ENCODE measurements around the gene HOXC12. TPM values are rescaled to one million over a fixed set of nuclear protein-coding genes. Genes with fewer than 3 reads are reported as not detected.

HOXC12 gene
- total RNA-seq, 2 experiments from 2014 or later, result not detected

DNA sequence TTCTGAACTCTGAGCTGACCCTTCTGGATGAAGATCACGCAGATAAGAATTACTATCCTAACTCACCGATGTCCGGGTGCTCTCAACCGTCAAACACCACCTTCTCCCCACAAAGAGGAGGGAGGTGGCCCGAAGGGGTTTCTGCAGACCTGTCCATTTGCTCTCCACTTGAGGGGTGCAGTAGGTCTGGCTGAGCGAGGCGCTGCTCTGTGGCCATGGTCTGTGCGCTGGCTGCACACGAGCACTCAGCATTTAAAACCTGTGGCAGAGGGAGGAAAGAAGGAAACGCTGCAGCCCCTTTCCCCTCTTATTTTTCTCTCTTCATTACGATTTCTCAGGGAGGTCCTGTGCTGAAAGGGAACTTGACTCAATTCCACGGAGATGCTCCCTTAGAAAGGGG, 17.6 kb upstream of the HOXC12 start:
- ChIA-PET CTCF (no interaction called here), POLR2A (no interaction called here)
- DNase-seq, result no peak
- H3K27ac Mint-ChIP-seq, result no peak overlapping the region
- no peaks in the 10 kb centered on the region for H3K4me1 Mint-ChIP-seq
- no peaks in the 10 kb centered on the region for H3K36me3 Mint-ChIP-seq (ENCODE audit: low read depth)
- no peak overlapping the region for H3K4me3 Mint-ChIP-seq
- no peaks in the 10 kb centered on the region for H3K9me3 Mint-ChIP-seq
- H3K27me3 Mint-ChIP-seq, result peaks cover 92% of the 10 kb centered on the region

DNA sequence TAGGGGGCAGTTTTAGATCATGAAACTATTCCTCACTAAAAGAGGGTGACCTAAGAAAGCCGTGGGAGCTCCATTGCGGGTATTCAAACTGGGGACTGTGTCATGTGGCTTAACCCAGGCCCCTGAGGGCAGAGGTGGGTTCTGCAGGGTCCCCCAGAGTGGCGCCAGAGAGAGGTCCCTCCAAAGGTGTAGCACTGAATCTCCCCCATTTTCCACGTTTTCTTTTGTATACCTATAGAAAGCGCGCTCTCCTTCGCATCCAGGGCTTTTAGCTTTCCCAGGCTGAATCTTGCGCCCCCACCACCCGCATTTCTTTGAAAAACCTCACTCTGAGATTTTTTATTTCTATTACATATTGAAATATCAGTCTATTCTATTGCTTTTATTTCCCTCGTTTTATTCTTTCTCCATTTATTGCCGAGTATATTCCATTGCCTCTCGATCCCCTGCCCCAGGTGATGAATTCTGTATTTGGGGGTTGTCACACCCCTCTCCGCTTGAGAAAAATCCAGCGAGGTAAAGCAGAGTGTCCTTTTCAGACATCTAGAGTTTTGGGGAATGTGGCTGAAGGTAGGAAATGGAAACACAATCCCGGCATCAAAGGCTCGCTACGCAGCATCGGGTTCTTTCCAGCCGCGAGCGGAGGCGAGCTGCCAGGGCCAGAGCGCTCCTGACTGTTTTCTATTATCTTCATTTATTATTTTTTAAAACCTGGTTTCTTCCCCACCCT, 16.9 kb upstream of the HOXC12 start:
- H3K27ac Mint-ChIP-seq, result no peak overlapping the region
- POLR2A ChIA-PET, result no interaction called here
- H3K9me3 Mint-ChIP-seq, result no peaks in the 10 kb centered on the region
- peaks cover 90% of the 10 kb centered on the region for H3K27me3 Mint-ChIP-seq
- DNase-seq, result no peak
- no peaks in the 10 kb centered on the region for H3K36me3 Mint-ChIP-seq (ENCODE audit: low read depth)
- H3K4me3 Mint-ChIP-seq, result no peak overlapping the region
- no peaks in the 10 kb centered on the region for H3K4me1 Mint-ChIP-seq
- CTCF ChIA-PET, result no interaction called here

GRCh38 chr12:53938326-53939140, 16.2 kb upstream of the HOXC12 start, which contains the start of gene HOXC13:
TSS of gene HOXC13 (plus strand) at chr12:53938831. CDS start at chr12:53938907, 76 bp downstream.
- Mint-ChIP-seq H3K27ac (no peak within 1 kb of the TSS), H3K27me3 (peaks cover 87% of the 10 kb centered on the region), H3K9me3 (no peaks in the 10 kb centered on the region), H3K4me1 (no peaks in the 10 kb centered on the region), H3K36me3 (ENCODE audit: low read depth) (no peaks in the 10 kb centered on the region), H3K4me3 (no peak within 1 kb of the TSS)
- DNase-seq, result no peak
- CTCF ChIA-PET, result no interaction called here
- POLR2A ChIA-PET, result no interaction called here

GRCh38 chr12:53939141-53940108, 15.3 kb upstream of the HOXC12 start:
- Mint-ChIP-seq H3K4me3 (no peak overlapping the region), H3K4me1 (no peaks in the 10 kb centered on the region), H3K36me3 (ENCODE audit: low read depth) (no peaks in the 10 kb centered on the region), H3K9me3 (no peaks in the 10 kb centered on the region), H3K27ac (no peak overlapping the region), H3K27me3 (peaks cover 87% of the 10 kb centered on the region)
- DNase-seq, result no peak
- ChIA-PET CTCF (no interaction called here), POLR2A (no interaction called here)

DNA sequence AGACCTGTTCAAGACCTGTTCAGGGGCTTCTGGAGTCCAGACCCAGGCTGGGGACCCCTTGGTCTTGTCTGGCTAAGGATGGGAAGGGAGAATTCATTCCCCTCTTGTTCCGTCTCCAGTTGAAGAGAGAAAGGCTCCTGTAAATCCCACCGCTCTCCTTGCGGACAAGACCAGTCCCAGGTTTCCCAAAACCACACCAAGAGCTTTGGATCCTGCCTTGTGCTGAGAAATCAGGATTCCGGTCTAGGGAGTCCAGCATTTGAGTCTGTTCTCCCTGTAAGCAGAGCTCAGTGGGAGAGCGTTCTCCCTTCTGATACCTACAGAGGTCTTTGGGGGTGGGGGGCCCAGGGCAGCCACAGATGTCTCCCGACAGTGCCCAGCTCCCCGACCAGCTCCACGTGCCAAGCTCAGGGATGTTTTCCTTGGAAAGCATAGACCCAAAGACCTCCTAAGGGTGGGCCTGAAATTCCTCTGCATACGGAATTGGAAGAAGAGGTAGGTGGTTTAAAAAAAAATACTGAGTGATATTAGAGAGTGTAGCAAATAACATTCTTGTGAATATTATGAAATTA, 14.2 kb upstream of the HOXC12 start:
- DNase-seq, result no peak
- H3K9me3 Mint-ChIP-seq, result no peaks in the 10 kb centered on the region
- H3K4me1 Mint-ChIP-seq, result no peaks in the 10 kb centered on the region
- no peak overlapping the region for H3K4me3 Mint-ChIP-seq
- no peak overlapping the region for H3K27ac Mint-ChIP-seq
- H3K36me3 Mint-ChIP-seq (ENCODE audit: low read depth), result no peaks in the 10 kb centered on the region
- CTCF ChIA-PET, result no interaction called here
- peaks cover 87% of the 10 kb centered on the region for H3K27me3 Mint-ChIP-seq
- POLR2A ChIA-PET, result interaction anchor here (0.7 kb wide), 1 partner anchor 70 kb away, joined by 3 read pairs; no protein-coding TSS in a partner anchor

DNA sequence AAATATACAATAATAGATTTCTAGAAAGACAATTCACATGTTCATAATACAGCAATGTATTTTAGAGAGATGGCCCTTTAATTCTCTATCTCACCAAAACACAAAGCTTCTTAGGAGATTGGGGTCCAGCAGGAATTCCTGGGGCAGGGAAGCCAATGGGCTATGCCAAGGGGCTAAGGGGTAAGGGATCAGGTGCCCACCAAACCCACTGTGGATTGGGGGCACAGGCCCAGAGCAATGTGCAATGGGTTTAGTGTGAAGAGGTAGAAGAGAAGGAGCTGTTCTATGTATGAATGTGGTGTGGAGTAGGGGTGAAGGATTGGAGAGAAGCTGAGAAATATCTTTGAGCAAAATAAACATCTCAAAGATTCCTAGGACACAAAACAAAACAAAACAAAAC, 13.5 kb upstream of the HOXC12 start:
- H3K4me1 Mint-ChIP-seq, result no peaks in the 10 kb centered on the region
- no peak overlapping the region for H3K27ac Mint-ChIP-seq
- POLR2A ChIA-PET, result no interaction called here
- CTCF ChIA-PET, result no interaction called here
- no peaks in the 10 kb centered on the region for H3K9me3 Mint-ChIP-seq
- no peak for DNase-seq
- no peak overlapping the region for H3K4me3 Mint-ChIP-seq
- peaks cover 87% of the 10 kb centered on the region for H3K27me3 Mint-ChIP-seq
- no peaks in the 10 kb centered on the region for H3K36me3 Mint-ChIP-seq (ENCODE audit: low read depth)

DNA sequence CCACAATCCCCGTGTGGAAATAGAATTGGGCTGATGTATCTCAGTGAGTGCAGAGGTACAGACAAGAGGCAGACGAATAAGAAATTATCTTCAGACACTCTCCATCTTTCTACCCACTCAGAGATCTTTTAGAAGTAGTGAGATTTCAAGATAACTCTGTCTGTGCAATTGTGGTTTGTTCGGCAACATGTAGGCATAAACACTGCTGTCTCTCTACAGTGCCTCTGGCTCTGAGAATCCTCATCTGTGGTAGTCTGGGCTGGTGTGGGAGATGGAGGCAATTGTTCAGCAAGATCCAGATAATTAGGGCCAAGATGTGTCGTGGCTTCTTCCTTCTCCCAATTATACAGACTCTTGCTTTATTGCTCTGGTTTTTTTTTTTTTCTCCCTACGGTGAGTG, 13.0 kb upstream of the HOXC12 start:
- no peak for DNase-seq
- POLR2A ChIA-PET, result no interaction called here
- no peaks in the 10 kb centered on the region for H3K9me3 Mint-ChIP-seq
- peaks cover 87% of the 10 kb centered on the region for H3K27me3 Mint-ChIP-seq
- no peaks in the 10 kb centered on the region for H3K36me3 Mint-ChIP-seq (ENCODE audit: low read depth)
- CTCF ChIA-PET, result no interaction called here
- H3K27ac Mint-ChIP-seq, result no peak overlapping the region
- H3K4me3 Mint-ChIP-seq, result no peak overlapping the region
- H3K4me1 Mint-ChIP-seq, result no peaks in the 10 kb centered on the region

- no peak overlapping the region for H3K4me3 Mint-ChIP-seq
- no peak overlapping the region for H3K27ac Mint-ChIP-seq
- H3K27me3 Mint-ChIP-seq, result peaks cover 86% of the 10 kb centered on the region
- no peaks in the 10 kb centered on the region for H3K4me1 Mint-ChIP-seq
- H3K36me3 Mint-ChIP-seq (ENCODE audit: low read depth), result no peaks in the 10 kb centered on the region
- POLR2A ChIA-PET, result no interaction called here
- CTCF ChIA-PET, result no interaction called here
- no peaks in the 10 kb centered on the region for H3K9me3 Mint-ChIP-seq
- DNase-seq, result no peak
Measured at GRCh38 chr12:53942467-53942997, 12.2 kb upstream of the HOXC12 start.

DNA sequence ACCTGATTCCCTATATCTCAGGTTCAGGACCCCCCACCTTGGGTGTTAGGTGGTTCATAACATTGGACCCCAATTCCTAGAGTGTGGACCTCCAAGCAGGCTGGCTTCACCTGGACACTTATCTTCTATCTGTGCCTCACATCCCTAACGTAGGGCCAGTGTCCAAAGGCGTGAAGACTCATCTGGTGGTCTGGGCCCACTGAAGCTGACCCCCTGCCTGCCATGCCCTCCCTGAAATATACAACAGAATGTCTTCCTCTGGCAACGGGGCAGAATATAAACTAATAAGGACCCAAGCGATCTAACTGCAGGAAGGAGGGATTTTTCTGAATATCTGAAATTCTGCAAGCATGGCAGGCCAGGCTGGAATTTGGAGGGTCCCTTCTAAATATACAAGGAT, 10.5 kb upstream of the HOXC12 start:
- POLR2A ChIA-PET, result no interaction called here
- H3K9me3 Mint-ChIP-seq, result no peaks in the 10 kb centered on the region
- H3K4me1 Mint-ChIP-seq, result no peaks in the 10 kb centered on the region
- H3K36me3 Mint-ChIP-seq (ENCODE audit: low read depth), result no peaks in the 10 kb centered on the region
- CTCF ChIA-PET, result no interaction called here
- H3K4me3 Mint-ChIP-seq, result no peak overlapping the region
- H3K27me3 Mint-ChIP-seq, result peaks cover 90% of the 10 kb centered on the region
- no peak overlapping the region for H3K27ac Mint-ChIP-seq
- no peak for DNase-seq

GRCh38 chr12:53944907-53945847, 9.5 kb upstream of the HOXC12 start:
- POLR2A ChIA-PET, result no interaction called here
- H3K4me1 Mint-ChIP-seq, result no peaks in the 10 kb centered on the region
- DNase-seq, result no peak
- CTCF ChIA-PET, result no interaction called here
- H3K36me3 Mint-ChIP-seq (ENCODE audit: low read depth), result no peaks in the 10 kb centered on the region
- H3K4me3 Mint-ChIP-seq, result no peak overlapping the region
- H3K27me3 Mint-ChIP-seq, result peaks cover 91% of the 10 kb centered on the region
- no peak overlapping the region for H3K27ac Mint-ChIP-seq
- H3K9me3 Mint-ChIP-seq, result no peaks in the 10 kb centered on the region

- ChIA-PET POLR2A (no interaction called here), CTCF (no interaction called here)
- no peak overlapping the region for H3K4me3 Mint-ChIP-seq
- DNase-seq, result no peak
- peaks cover 94% of the 10 kb centered on the region for H3K27me3 Mint-ChIP-seq
- H3K27ac Mint-ChIP-seq, result no peak overlapping the region
- H3K4me1 Mint-ChIP-seq, result no peaks in the 10 kb centered on the region
- H3K36me3 Mint-ChIP-seq (ENCODE audit: low read depth), result no peaks in the 10 kb centered on the region
- no peaks in the 10 kb centered on the region for H3K9me3 Mint-ChIP-seq
Measured at GRCh38 chr12:53947743-53948142, 7.0 kb upstream of the HOXC12 start.

Data from activated CD4-positive, alpha-beta memory T cell treated with anti-CD3 and anti-CD28 coated beads, Interleukin-2, amount 10 ng/mL, durations not matched to agents 7 days and 5 days (primary cell).